CD14-positive monocyte (primary cell): ENCODE data around the gene LRRC10. TPM values are rescaled to one million over a fixed set of nuclear protein-coding genes. Genes with fewer than 3 reads are reported as not detected.

Experiments
- DNase-seq, 3 donors: peaks; one replicate each; pipeline ENCODE4 v3.0.0-alpha.2; 2011 to 2022
- H2AFZ ChIP-seq: 2 replicates; pipeline ENCODE4 v1.6.0; 2012; ENCODE audit warnings: mild to moderate bottlenecking, low read depth, low read length, inconsistent platforms; ENCODE audit not compliant: insufficient read depth, poor library complexity, severe bottlenecking
- H3K27ac ChIP-seq, 2 donors: 1 replicate in 1 of 2; 2 replicates in 1 of 2; pipeline ENCODE4 v1.5.1; 2012 to 2013; ENCODE audit warnings: low read length in 2 of 2, control low read depth in 1 of 2, inconsistent platforms in 1 of 2, low read depth in 1 of 2, mild to moderate bottlenecking in 1 of 2
- H3K27me3 ChIP-seq, 2 donors: one replicate each; pipeline versions ENCODE4 v1.6.0 to v1.6.1; 2011 to 2013; ENCODE audit warnings: low read length in 2 of 2; ENCODE audit not compliant: control insufficient read depth in 2 of 2, insufficient read depth in 2 of 2
- H3K36me3 ChIP-seq, 2 donors: replicated peaks in 1 of 2; 1 replicate in 1 of 2; 2 replicates in 1 of 2; pipeline versions ENCODE4 v1.5.1 to v1.6.1; 2012 to 2013; ENCODE audit warnings: low read length in 2 of 2, control low read depth in 1 of 2, inconsistent platforms in 1 of 2, mild to moderate bottlenecking in 1 of 2; ENCODE audit not compliant: insufficient read depth in 2 of 2, control insufficient read depth in 1 of 2
- H3K4me1 ChIP-seq, 2 donors: 1 replicate in 1 of 2; 2 replicates in 1 of 2; pipeline versions ENCODE4 v1.5.1 to v1.6.1; 2012 to 2013; ENCODE audit warnings: low read length in 2 of 2, control low read depth in 1 of 2, inconsistent platforms in 1 of 2, mild to moderate bottlenecking in 1 of 2, moderate library complexity in 1 of 2; ENCODE audit not compliant: insufficient read depth in 2 of 2, control insufficient read depth in 1 of 2
- H3K4me2 ChIP-seq: replicated peaks from 2 replicates; pipeline ENCODE3; 2012; ENCODE audit warnings: low read length, moderate library complexity, mild to moderate bottlenecking; ENCODE audit not compliant: poor library complexity, severe bottlenecking; ENCODE audit errors: extremely low read depth
- H3K4me3 ChIP-seq, 3 experiments: fragments of 200-600 bp in 1 of 3; sonication (generic) in 1 of 3; replicated peaks in 1 of 3; 1 replicate in 2 of 3; 2 replicates in 1 of 3; pipeline ENCODE4 v1.5.1; 2011 to 2013; ENCODE audit warnings: low read length in 3 of 3, mild to moderate bottlenecking in 3 of 3, control low read depth in 2 of 3, low read depth in 2 of 3, inconsistent platforms in 1 of 3, moderate library complexity in 1 of 3
- H3K79me2 ChIP-seq: 2 replicates; pipeline ENCODE4 v1.6.0; 2012; ENCODE audit warnings: mild to moderate bottlenecking, control low read depth, inconsistent platforms, low read length, moderate library complexity; ENCODE audit not compliant: insufficient read depth
- H3K9ac ChIP-seq: 2 replicates; pipeline ENCODE4 v1.6.0; 2017; ENCODE audit warnings: low read length, mild to moderate bottlenecking; ENCODE audit not compliant: insufficient read depth, poor library complexity, severe bottlenecking
- H3K9me3 ChIP-seq, 2 donors: replicated peaks in 1 of 2; 1 replicate in 1 of 2; 2 replicates in 1 of 2; pipeline versions ENCODE4 v1.5.1 to v1.6.1; 2012 to 2013; ENCODE audit warnings: low read length in 2 of 2, control low read depth in 1 of 2; ENCODE audit not compliant: control insufficient read depth in 1 of 2, insufficient read depth in 1 of 2
- H4K20me1 ChIP-seq: 2 replicates; pipeline ENCODE4 v1.6.0; 2012; ENCODE audit warnings: mild to moderate bottlenecking, low read length, control low read depth, moderate library complexity; ENCODE audit not compliant: insufficient read depth
- H3K27ac Mint-ChIP-seq, 7 donors: one replicate each; pipeline ENCODE4 v1.8.0; 2020; ENCODE audit warnings: mild to moderate bottlenecking in 7 of 7, mixed read lengths in 7 of 7, moderate library complexity in 6 of 7, inconsistent platforms in 2 of 7
- H3K27me3 Mint-ChIP-seq, 3 donors: one replicate each; pipeline ENCODE4 v1.8.0; 2021 to 2022; ENCODE audit warnings: low read depth in 3 of 3, mild to moderate bottlenecking in 3 of 3, mixed read lengths in 3 of 3, moderate library complexity in 3 of 3, inconsistent platforms in 1 of 3
- H3K36me3 Mint-ChIP-seq, 2 donors: one replicate each; pipeline ENCODE4 v1.8.0; 2020; ENCODE audit warnings: mixed read lengths in 2 of 2, inconsistent platforms in 1 of 2, mild to moderate bottlenecking in 1 of 2
- H3K4me1 Mint-ChIP-seq: one replicate; pipeline ENCODE4 v1.8.0; 2020; ENCODE audit warnings: mild to moderate bottlenecking, mixed read lengths
- H3K4me3 Mint-ChIP-seq, 2 donors: one replicate each; pipeline ENCODE4 v1.8.0; 2020; ENCODE audit warnings: mild to moderate bottlenecking in 2 of 2, mixed read lengths in 2 of 2, moderate library complexity in 1 of 2
- H3K9me3 Mint-ChIP-seq, 7 donors: one replicate each; pipeline ENCODE4 v1.8.0; 2020 to 2022; ENCODE audit warnings: mixed read lengths in 7 of 7, mild to moderate bottlenecking in 6 of 7, moderate library complexity in 6 of 7, inconsistent platforms in 2 of 7
- CTCF ChIP-seq: fragments of 200-600 bp; IDR thresholded peaks from one replicate; pipeline ENCODE4 v1.8.0; 2022; ENCODE audit warnings: antibody characterized with exemption, mild to moderate bottlenecking
- WGBS: methylation state at CpG from one replicate; pipeline ENCODE4 v1.1.5; 2013; ENCODE audit warnings: missing lambda C conversion rate; ENCODE audit not compliant: insufficient coverage; 5-methylcytosine and 5-hydroxymethylcytosine counted together
- intact Hi-C, 2 donors: fragments of 100-400 bp; cut with micrococcal nuclease; formaldehyde crosslinking; loops; one replicate each; pipeline versions ENCODE4 v1.15.0 to v1.15.1; 2023
- polyA plus RNA-seq, 3 donors: library from polyadenylated mRNA; depleted of rRNA in 1 of 3; unstranded in 2 of 3; stranded (reverse) in 1 of 3; fragments of 300-500 nt in 2 of 3; fragments of >200 nt in 1 of 3; fragmentation: Illumina TruSeq in 2 of 3; gene quantifications; 1 replicate in 2 of 3; 2 replicates in 1 of 3; pipeline ENCODE4 v1.2.3, GENCODE V29; 2012 to 2021

LRRC10 gene
- polyA plus RNA-seq, 3 donors, result not detected

DNA sequence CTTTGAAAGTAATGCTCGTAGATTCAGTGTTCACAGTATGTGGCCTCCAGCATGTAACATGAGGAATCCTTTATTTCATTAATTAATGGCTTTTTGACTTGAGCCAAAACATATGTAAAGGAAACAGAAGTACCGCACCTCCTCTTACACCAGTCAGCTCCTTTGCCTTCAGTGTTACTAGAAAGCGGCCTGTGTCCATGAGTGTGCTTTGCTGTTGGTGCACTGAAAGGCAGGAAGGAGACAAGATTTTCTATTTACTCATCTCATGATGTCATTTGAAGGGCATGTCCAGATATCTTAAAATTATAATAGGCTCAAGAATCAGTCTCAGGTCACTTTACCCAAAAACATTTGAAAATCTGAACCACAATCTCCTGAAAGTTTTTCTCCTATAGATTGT is 35.4 kb downstream of the LRRC10 start:
- peaks cover 0 to 2% (median 0%) of the 10 kb centered on the region in 3 donors for H3K27me3 Mint-ChIP-seq
- no peak overlapping the region for H3K9ac ChIP-seq
- H3K79me2 ChIP-seq, result no peaks in the 10 kb centered on the region
- no peaks in the 10 kb centered on the region for H3K9me3 ChIP-seq
- no peak overlapping the region for H3K4me3 ChIP-seq
- WGBS, result no CpG with 5 or more reads among the region's 3 CpGs
- DNase-seq, result no peak
- H3K27ac ChIP-seq, result no peak overlapping the region
- H2AFZ ChIP-seq, result no peak overlapping the region
- H3K4me3 Mint-ChIP-seq, result no peak overlapping the region
- peaks cover 44 to 54% of the 10 kb centered on the region in 2 donors for H3K36me3 ChIP-seq
- H3K4me1 ChIP-seq, result no peaks in the 10 kb centered on the region
- H3K4me1 Mint-ChIP-seq, result peaks cover 4% of the 10 kb centered on the region
- no peak overlapping the region for H3K4me2 ChIP-seq
- H3K27ac Mint-ChIP-seq, result no peak overlapping the region
- H3K27me3 ChIP-seq, result no peaks in the 10 kb centered on the region
- no peak for TF ChIP-seq CTCF
- H3K36me3 Mint-ChIP-seq, result peaks cover 45 to 49% of the 10 kb centered on the region in 2 donors
- no peaks in the 10 kb centered on the region for H4K20me1 ChIP-seq
- H3K9me3 Mint-ChIP-seq, result no peaks in the 10 kb centered on the region
- intact Hi-C loops, result loop anchor here in 1 of 2 donors (10.0 kb wide), 1 partner anchor 221 kb away; the partner anchor contains the start of gene YEATS4

- Mint-ChIP-seq H3K4me1 (no peaks in the 10 kb centered on the region), H3K27ac (no peak overlapping the region), H3K36me3 (peaks cover 57 to 75% of the 10 kb centered on the region in 2 donors), H3K27me3 (peaks cover 0 to 2% (median 0%) of the 10 kb centered on the region in 3 donors), H3K9me3 (no peaks in the 10 kb centered on the region), H3K4me3 (no peak overlapping the region)
- intact Hi-C loops, result loop anchor here (5.0 to 10.0 kb wide), 2 partner anchors 216 to 278 kb away; partner anchors contain the start of gene YEATS4 (in 1 of the 2)
- no peaks in the 10 kb centered on the region for H4K20me1 ChIP-seq
- WGBS, result no CpG with 5 or more reads among the region's 6 CpGs
- peaks cover 49 to 87% of the 10 kb centered on the region in 2 donors for H3K36me3 ChIP-seq
- H2AFZ ChIP-seq, result no peak overlapping the region
- no peaks in the 10 kb centered on the region for H3K9me3 ChIP-seq
- no peaks in the 10 kb centered on the region for H3K27me3 ChIP-seq
- DNase-seq, result peak; percentile 29 to 57 (median 55)
- H3K4me3 ChIP-seq, result no peak overlapping the region
- no peak overlapping the region for H3K9ac ChIP-seq
- H3K4me2 ChIP-seq, result no peak overlapping the region
- TF ChIP-seq CTCF, result peak; percentile 90
- no peaks in the 10 kb centered on the region for H3K4me1 ChIP-seq
- H3K79me2 ChIP-seq, result no peaks in the 10 kb centered on the region
- H3K27ac ChIP-seq, result no peak overlapping the region
Observed at GRCh38 chr12:69570545-69571399, 39.9 kb downstream of the LRRC10 start.
